Measurements from ENCODE around the gene DCPS. TPM values are rescaled to one million over a fixed set of nuclear protein-coding genes. Genes with fewer than 3 reads are reported as not detected.
"Not testable (repeated sequence)": the region's sequence is repeated elsewhere in the genome, so short reads cannot be mapped to it uniquely, and the experiment has no call there.

DCPS gene
- total RNA-seq, 1 experiment from 2014 or later: 25.6 TPM

DNA sequence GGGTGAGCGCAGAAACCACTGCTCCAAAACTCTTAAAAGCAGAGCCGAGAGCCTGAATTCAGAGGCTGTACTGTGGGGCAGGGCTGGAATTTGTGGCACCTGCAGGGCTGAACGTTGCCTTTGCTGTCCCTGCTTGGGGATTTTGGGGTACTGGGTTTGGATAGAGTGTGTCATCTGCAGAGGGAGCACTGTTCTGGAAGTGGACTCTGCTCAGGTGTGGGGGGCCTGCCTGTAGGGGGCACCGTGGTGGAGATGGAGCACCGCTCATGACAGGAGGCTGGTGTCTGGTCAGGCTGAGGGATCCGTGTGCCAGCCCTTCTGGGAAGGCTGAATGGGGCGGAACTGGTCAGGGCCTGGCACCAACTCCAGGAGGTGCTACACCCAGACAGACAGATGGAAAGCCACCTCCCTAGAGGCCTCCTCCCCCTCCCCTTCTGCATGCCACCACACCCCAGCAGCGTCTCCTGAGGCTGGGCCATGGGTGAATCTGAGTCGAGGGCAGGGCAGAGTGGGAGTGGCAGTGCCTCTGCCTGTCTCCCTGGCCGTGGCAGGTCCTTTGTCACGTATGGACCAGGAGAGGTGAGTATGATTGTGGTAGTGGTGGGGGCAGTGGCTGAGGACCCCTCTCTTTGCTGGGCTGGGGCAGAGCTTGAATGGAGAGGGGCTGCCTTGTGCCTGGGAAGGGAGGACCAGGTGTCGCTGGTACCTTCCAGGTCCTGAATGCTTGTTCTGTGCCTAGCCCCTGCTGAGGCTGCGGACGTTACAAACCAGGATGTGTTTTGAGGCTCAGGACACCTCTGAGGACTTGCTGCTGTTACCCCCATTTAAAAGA lies 63.2 kb downstream of the DCPS start:
- H3K4me1 ChIP-seq (ENCODE audit: control insufficient read depth in 1 of 2, insufficient read depth in 2 of 2, low read length in 2 of 2); H3K27me3 ChIP-seq (ENCODE audit: insufficient read depth, low read length); H3K4me2 ChIP-seq (ENCODE audit: low read length); DNase-seq (ENCODE audit: low read depth, low spot score); intact Hi-C loops (cut with micrococcal nuclease); RAD21 ChIA-PET (ENCODE audit: low non-redundant PET in 1 of 2, low total read pairs in 2 of 2, uncharacterized antibody in 2 of 2, unreplicated experiment in 2 of 2); H3K27ac ChIP-seq (ENCODE audit: low read depth, low read length); H3K9ac ChIP-seq (ENCODE audit: low read length); H3K9me2 ChIP-seq (ENCODE audit: insufficient read depth); H3K79me2 ChIP-seq (ENCODE audit: insufficient read depth, low read length); H4K20me1 ChIP-seq (ENCODE audit: insufficient read depth); H3K36me3 ChIP-seq (ENCODE audit: control insufficient read depth in 1 of 2, insufficient read depth in 2 of 2, low read length in 2 of 2); H2AFZ ChIP-seq (ENCODE audit: low read depth, low read length, poor library complexity, severe bottlenecking); H3K9me3 ChIP-seq (ENCODE audit: control insufficient read depth in 1 of 2, insufficient read depth in 1 of 2, low read depth in 1 of 2, low read length in 2 of 2); POLR2A ChIA-PET; BruUV-seq (replicated peaks); H3K4me3 ChIP-seq (replicated peaks in 1 of 2; ENCODE audit: low read depth in 1 of 2, low read length in 2 of 2); CTCF ChIA-PET: not testable (repeated sequence)
- ATAC-seq: peak; percentile 65
- TF ChIP-seq, protein P1, sequence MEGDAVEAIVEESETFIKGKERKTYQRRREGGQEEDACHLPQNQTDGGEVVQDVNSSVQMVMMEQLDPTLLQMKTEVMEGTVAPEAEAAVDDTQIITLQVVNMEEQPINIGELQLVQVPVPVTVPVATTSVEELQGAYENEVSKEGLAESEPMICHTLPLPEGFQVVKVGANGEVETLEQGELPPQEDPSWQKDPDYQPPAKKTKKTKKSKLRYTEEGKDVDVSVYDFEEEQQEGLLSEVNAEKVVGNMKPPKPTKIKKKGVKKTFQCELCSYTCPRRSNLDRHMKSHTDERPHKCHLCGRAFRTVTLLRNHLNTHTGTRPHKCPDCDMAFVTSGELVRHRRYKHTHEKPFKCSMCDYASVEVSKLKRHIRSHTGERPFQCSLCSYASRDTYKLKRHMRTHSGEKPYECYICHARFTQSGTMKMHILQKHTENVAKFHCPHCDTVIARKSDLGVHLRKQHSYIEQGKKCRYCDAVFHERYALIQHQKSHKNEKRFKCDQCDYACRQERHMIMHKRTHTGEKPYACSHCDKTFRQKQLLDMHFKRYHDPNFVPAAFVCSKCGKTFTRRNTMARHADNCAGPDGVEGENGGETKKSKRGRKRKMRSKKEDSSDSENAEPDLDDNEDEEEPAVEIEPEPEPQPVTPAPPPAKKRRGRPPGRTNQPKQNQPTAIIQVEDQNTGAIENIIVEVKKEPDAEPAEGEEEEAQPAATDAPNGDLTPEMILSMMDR (IDR thresholded peaks at IDR 0.05 in 2 of 3, conservative IDR thresholded peaks at IDR 0.05 in 1 of 3; ENCODE audit: borderline replicate concordance in 1 of 3, insufficient read depth in 1 of 3, low read depth in 2 of 3, low read length in 2 of 3): peak in 2 of 3 experiments; percentile 12 to 19; a peak in 1 of 6 replicates

DNA sequence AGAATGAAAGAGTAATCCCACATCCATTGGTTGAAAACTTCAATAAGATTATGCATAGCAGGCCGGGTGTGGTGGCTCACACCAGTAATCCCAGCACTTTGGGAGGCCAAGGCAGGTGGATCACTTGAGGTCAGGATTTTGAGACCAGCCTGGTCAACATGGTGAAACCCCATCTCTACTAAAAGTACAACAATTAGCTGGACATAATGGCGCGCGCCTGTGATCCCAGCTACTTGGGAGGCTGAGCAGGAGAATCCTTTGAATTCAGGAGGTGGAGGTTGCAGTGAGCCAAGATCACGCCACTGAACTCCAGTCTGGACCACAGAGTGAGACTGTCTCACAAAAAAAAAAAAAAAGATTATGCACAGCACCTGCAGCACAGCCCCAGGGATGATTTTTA lies 63.9 kb downstream of the DCPS start:
- H3K36me3 ChIP-seq (ENCODE audit: control insufficient read depth in 1 of 2, insufficient read depth in 2 of 2, low read length in 2 of 2); H4K20me1 ChIP-seq (ENCODE audit: insufficient read depth); H3K4me2 ChIP-seq (ENCODE audit: low read length); H2AFZ ChIP-seq (ENCODE audit: low read depth, low read length, poor library complexity, severe bottlenecking); BruUV-seq (replicated peaks); H3K9me3 ChIP-seq (ENCODE audit: control insufficient read depth in 1 of 2, insufficient read depth in 1 of 2, low read depth in 1 of 2, low read length in 2 of 2); H3K79me2 ChIP-seq (ENCODE audit: insufficient read depth, low read length); H3K9me2 ChIP-seq (ENCODE audit: insufficient read depth); RAD21 ChIA-PET (ENCODE audit: low non-redundant PET in 1 of 2, low total read pairs in 2 of 2, uncharacterized antibody in 2 of 2, unreplicated experiment in 2 of 2); H3K9ac ChIP-seq (ENCODE audit: low read length); DNase-seq (ENCODE audit: low read depth, low spot score); H3K27me3 ChIP-seq (ENCODE audit: insufficient read depth, low read length); ATAC-seq; CTCF ChIA-PET; H3K4me1 ChIP-seq (ENCODE audit: control insufficient read depth in 1 of 2, insufficient read depth in 2 of 2, low read length in 2 of 2); intact Hi-C loops (cut with micrococcal nuclease); POLR2A ChIA-PET; H3K27ac ChIP-seq (ENCODE audit: low read depth, low read length); H3K4me3 ChIP-seq (replicated peaks in 1 of 2; ENCODE audit: low read depth in 1 of 2, low read length in 2 of 2): not testable (repeated sequence)

DNA sequence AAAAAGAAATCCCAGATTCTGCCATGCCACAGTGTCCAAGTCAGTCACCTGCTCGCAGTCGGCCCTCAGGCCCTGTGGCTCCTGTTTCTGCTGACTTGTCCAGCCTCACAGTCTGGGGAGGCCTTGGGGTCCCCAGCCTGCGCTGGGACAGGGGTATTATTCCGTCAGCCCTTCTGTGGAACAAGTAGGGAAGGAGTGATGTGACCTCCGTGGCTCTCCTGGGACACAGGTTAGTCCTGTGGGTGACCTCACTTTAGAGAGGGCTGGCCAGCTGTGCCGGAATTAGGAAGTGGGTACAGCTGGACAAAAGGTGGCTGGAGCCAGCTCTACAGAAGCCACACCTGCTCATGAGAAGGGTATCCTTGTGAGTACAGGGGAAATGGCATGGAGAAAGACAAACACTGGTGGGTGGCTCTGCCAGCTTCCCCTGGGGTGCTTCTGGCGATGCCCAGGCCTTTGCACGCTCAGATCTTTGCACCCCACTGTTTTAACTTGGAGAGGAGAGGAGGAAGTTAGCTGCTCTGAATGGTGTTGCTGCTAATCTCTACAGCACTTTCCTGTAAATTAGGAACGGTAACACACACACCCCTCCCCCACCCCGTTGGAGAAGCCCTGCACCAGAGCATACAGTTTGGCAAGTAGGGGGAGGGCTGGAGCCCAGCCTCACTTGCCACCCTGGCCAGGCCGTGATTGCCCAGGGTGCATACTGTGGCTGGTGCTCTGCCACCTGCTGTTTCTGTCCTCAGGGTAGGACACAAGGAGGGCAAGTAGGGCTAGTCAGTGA lies 64.7 kb downstream of the DCPS start:
- H3K27ac ChIP-seq (ENCODE audit: low read depth, low read length); H3K9ac ChIP-seq (ENCODE audit: low read length); H3K27me3 ChIP-seq (ENCODE audit: insufficient read depth, low read length); H3K36me3 ChIP-seq (ENCODE audit: control insufficient read depth in 1 of 2, insufficient read depth in 2 of 2, low read length in 2 of 2); RAD21 ChIA-PET (ENCODE audit: low non-redundant PET in 1 of 2, low total read pairs in 2 of 2, uncharacterized antibody in 2 of 2, unreplicated experiment in 2 of 2); intact Hi-C loops (cut with micrococcal nuclease); H3K4me3 ChIP-seq (replicated peaks in 1 of 2; ENCODE audit: low read depth in 1 of 2, low read length in 2 of 2); DNase-seq (ENCODE audit: low read depth, low spot score); H3K79me2 ChIP-seq (ENCODE audit: insufficient read depth, low read length); POLR2A ChIA-PET; H3K4me1 ChIP-seq (ENCODE audit: control insufficient read depth in 1 of 2, insufficient read depth in 2 of 2, low read length in 2 of 2); H2AFZ ChIP-seq (ENCODE audit: low read depth, low read length, poor library complexity, severe bottlenecking); H3K9me2 ChIP-seq (ENCODE audit: insufficient read depth); H3K4me2 ChIP-seq (ENCODE audit: low read length); BruUV-seq (replicated peaks); H3K9me3 ChIP-seq (ENCODE audit: control insufficient read depth in 1 of 2, insufficient read depth in 1 of 2, low read depth in 1 of 2, low read length in 2 of 2); H4K20me1 ChIP-seq (ENCODE audit: insufficient read depth); CTCF ChIA-PET: not testable (repeated sequence)
- 0 out of 2 replicates have a peak, but pooled peaks have one; percentile 19 for ATAC-seq
